HG03039 (cell line): ENCODE results near the gene NBEA.
"Not testable (repeated sequence)": the region's sequence is repeated elsewhere in the genome, so short reads cannot be mapped to it uniquely, and the experiment has no call there.

Experiments used
- ATAC-seq: cut with Tn5 transposase; IDR thresholded peaks from one replicate; pipeline ENCODE4 v1.9.1; 2021; ENCODE audit warnings: mild to moderate bottlenecking, moderate library complexity; ENCODE audit not compliant: unreplicated experiment

Gene NBEA

DNA sequence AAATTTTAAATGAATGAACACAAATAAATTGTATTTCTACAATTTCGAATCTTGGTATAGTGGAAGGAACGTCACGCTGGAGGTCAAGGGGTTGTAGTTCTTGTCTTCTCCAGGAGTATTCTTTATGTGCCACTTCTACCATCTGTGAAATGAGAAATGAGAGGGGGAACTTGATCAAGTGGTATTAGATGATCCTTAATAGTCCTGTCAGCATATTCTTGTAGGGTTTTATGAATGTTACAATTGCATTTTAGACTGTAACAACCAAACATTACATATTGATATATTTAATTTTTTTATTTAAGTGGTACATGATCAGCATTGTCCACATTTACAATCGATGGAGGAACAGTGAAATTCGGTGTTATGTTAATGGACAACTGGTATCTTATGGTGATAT, 113.6 kb downstream of the NBEA start:
- no peak for ATAC-seq

DNA sequence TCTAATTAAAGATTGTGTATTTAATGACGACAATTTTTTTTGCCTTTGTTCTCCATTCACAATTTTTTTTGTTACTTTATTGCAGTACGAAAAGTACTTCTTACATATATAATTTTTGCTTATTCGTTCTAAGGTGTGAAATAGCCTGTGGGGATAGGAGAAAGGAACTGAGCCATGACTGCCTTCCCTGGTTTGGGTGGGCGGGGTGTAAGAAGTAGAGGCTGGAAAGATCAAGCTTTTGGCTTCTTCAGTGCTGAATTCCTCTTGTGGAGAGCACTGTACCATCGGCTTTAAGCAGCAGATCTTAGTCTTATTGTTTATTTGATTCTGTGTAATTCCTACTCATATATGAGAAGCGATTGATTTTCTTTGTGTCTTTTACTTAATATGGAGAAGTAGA, 115.8 kb downstream of the NBEA start:
- no peak for ATAC-seq

GRCh38 chr13:35058585-35058984, 116.5 kb downstream of the NBEA start:
- ATAC-seq: peak; percentile 97

DNA sequence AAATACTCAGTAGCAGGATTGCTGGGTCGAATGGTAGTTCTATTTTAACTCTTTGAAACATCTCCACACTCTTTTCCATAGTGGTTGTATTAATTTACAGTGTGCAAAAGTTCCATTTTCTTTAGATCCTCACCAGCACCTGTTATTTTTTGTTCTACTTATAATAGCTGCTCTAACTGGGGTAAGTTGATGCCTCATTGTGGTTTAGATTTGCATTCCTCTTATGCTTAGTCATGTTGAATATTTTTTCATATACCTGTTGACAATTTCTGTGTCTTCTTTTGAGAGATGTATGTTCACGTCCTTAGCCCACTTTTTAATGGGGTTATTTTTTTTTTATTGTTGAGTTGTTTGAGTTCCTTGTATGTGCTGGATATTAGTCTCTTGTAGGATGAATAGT, 144.6 kb downstream of the NBEA start:
- no peak for ATAC-seq

GRCh38 chr13:35092251-35092650, 150.2 kb downstream of the NBEA start:
- ATAC-seq: no peak

- ATAC-seq: no peak
Observed at GRCh38 chr13:35092751-35093150, 150.7 kb downstream of the NBEA start.

DNA sequence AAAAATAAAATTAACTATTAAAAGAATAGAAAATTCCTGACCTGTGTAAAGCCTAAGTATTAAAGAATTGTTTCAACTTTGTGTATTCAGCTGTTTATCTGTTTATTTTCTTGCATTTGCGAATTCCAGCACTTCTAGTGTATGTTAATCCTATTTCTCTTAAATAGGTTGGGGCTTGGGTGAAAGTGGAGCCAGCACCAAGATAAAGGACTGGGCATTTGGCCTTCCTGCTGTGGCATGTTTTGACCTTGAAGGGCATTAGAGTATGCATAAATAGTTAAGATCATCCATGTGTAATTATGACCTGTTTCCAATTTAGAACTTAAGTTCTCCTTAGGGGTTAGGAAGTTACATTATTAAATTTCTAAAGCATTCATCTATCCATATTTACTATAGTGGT, 151.3 kb downstream of the NBEA start:
- ATAC-seq: no peak

- ATAC-seq: not testable (repeated sequence)
Observed at GRCh38 chr13:35106771-35107170, 164.7 kb downstream of the NBEA start.

DNA sequence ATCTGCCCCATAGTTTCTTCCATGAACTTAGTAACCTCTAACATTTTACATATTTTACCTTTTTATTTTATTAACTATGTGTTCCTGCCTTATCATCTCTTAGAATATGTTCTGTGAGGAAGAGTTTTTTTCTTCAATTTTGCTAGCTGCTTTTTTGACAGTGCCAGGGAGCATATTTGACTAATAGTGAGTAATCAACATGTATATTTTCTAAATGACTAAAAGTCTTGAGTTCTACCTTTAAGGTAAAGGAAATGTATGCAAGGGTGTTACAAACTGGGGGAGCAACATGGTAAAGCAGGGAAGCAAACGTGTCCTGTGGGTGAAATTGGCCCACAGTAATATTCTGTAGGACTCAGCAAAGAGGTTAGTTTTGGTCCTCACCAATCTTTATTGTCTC, 165.5 kb downstream of the NBEA start:
- ATAC-seq: no peak

DNA sequence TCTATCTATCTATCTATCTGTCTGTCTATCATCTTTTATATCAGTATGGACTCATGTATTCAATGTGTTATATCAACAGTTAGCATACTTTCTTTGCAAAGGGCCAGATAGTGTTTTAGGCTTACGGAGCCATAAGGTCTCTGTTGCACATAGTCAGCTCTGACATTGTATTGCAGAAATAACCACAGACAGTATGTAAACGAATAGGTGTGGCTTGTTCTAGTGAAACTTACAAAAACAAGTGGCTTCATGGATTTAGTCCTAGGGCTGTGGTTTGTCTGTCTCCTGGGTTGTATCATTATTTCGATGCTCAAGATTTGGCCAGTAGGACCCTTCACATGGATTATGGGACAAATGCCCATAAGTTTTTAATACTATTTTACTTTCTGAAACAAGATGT, 171.5 kb downstream of the NBEA start:
- ATAC-seq: not testable (repeated sequence)

DNA sequence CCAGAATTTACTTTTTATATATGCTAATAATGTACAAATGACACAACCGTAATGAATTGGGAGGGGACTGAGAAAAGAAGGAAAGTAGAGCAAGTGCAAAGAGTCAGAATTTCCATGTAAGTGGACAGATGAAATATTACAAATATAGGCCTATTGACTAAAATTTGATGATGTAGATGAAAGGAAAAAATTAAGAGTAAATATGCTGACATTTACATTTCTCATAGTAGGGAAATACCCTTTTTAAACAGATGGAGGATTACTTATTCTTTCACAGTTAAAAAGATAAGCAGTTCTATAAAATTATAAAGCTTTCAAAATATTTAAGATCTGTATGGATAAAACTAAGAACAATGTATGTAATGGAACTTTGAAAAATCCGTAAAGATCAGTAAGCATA, 185.4 kb downstream of the NBEA start:
- ATAC-seq: no peak

DNA sequence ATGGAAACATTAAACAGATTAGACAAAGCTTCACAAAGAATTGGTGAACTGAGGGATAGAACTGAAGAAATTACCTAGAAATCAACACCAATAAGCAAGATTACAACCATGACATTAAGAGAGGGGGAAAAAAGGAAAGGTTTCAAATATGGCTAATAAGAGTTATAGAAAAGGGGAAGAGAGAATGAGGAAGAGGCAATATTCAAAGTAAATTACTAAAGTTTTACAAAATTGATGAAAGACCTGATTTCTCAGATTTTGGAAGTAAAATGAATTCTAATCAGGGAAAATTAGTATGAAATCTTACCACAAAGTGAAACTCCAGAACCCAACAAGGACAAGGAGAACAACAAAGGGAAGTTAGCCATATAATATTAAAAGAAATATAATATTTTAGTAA, 187.4 kb downstream of the NBEA start:
- ATAC-seq: no peak

DNA sequence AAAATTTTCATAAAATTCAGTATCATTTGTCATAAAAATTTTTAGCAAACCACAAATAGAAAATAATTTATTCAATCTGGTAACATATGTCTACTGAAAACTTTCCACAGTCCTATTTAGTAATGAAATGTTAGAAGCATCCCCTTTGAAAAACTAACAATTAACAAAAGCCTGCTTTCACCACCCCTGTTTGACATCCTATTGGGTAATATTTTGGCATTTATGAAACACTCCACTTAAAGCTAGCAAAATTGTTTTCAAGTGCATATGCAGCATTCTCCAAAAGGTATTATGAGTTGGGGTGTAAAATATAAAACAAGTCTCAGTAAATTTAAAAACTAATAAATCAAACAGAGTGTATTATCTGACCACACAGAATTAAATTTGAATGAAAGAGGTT, 189.4 kb downstream of the NBEA start:
- ATAC-seq: no peak

DNA sequence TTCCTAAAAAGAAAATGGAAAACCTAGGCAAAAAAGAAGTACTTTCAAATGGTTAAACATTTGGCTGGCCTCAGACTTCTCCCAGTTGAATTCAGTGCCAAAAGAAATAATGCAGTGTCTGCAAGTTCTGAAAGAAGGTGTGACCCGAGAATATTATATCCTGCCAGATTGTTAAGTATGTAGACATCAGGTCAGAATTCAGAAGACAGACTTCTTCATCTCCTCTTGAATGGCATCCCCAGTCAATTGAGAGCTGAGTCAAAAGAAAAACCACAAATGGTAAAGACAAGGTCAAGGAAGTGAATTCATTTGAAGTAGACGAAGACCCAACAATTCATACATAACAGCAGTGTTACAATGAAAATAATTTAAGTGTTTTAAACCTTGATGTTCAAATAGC, 194.5 kb downstream of the NBEA start:
- no peak for ATAC-seq

DNA sequence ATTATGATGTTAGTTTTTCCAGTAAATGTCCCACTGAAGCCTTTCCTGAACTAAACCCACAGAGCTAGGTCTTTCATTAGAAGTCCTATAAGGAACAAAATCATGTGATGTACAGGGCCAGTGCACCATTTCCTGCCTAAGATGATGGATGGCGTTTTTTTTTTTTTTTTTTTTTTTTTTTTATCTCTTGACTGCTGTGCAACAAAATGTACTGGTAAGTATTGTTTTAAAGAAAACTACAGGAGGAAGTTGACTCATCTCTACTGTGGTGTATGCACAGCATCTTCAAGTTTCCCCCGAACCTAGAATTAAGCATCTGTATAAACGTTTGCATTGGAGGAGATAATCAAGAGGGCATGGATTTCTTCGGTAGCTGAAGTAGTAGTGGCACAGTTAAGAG, 197.5 kb downstream of the NBEA start:
- no peak for ATAC-seq

GRCh38 chr13:35140321-35140720, 198.3 kb downstream of the NBEA start:
- no peak for ATAC-seq

- no peak for ATAC-seq
Observed at GRCh38 chr13:35140831-35141230, 198.8 kb downstream of the NBEA start.

DNA sequence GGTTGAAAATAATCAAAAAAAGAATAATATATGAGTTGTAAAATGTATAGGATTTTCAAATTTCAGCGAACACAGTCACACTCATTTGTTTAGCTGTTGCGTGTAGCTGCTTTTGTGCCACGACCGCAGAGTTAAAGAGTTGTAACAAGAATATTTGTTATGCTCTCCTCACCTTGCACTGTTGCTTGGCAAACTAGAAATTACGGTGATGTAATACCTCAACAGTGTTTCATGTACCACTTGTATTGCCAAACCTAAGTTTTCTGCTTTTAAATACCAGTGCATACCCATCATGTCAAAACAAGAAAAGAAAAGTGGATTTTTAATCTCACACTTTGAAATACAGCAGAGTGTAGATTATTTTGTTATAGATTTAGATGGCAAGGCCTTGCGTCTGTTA, 201.1 kb downstream of the NBEA start:
- ATAC-seq: no peak

- no peak for ATAC-seq
Observed at GRCh38 chr13:35144166-35144890, 202.3 kb downstream of the NBEA start.

GRCh38 chr13:35146686-35147085, 204.6 kb downstream of the NBEA start:
- no peak for ATAC-seq

- peak; percentile 70 for ATAC-seq
Observed at GRCh38 chr13:35157143-35157755, 215.2 kb downstream of the NBEA start.

DNA sequence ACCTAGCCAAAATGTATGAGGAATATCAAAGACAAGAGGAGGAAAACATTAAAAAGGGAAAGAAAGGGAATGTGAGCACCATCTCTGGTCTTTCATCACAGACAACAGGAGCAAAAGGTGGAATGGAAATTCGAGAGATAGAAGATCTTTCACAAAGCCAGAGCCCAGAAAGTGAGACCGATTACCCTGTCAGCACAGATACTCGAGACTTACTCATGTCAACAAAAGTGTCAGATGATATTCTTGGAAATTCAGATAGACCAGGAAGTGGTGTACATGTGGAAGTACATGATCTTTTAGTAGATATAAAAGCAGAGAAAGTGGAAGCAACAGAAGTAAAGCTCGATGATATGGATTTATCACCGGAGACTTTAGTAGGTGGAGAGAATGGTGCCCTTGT, 217.0 kb downstream of the NBEA start:
- ATAC-seq: no peak

DNA sequence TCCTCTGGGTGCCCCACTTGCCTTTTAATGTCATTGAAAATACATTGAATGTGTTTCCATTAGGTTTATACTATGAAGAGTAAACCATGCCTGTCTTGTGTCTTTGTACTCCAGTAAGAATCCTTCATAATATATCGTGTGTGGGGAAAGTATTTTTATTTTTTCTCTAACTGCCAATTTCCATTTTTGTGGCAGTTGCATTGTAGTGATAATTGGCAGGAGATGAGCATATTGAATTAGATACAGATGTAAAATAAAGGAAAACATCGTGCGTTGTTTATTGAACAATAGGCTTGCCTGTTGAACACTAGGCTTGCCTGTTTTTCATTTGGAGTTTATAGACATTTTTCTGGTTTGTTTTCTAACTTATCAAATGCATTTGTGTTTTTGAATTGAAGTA, 218.8 kb downstream of the NBEA start:
- ATAC-seq: no peak
